Neuronal stem cell (in vitro differentiated cells): Measurements from ENCODE around the gene CAPZB.

ENCODE experiments used
- DNase-seq: peaks from one replicate; pipeline ENCODE4 v3.0.0-alpha.2; 2013; ENCODE audit warnings: low spot score
- H2AFZ ChIP-seq: one replicate; pipeline ENCODE4 v1.6.1; 2013; ENCODE audit warnings: mild to moderate bottlenecking, low read length, inconsistent platforms
- H2AK5ac ChIP-seq: 2 replicates; pipeline ENCODE4 v1.6.1; 2013; ENCODE audit warnings: low read depth, mild to moderate bottlenecking, inconsistent platforms, low read length, moderate library complexity, mixed read lengths
- H2BK120ac ChIP-seq: 2 replicates; pipeline ENCODE4 v1.6.1; 2013; ENCODE audit warnings: low read depth, mild to moderate bottlenecking, inconsistent platforms, low read length, moderate library complexity, mixed read lengths
- H2BK12ac ChIP-seq: one replicate; pipeline ENCODE4 v1.6.1; 2013; ENCODE audit warnings: low read length, inconsistent platforms
- H2BK15ac ChIP-seq: 2 replicates; pipeline ENCODE4 v1.6.1; 2013; ENCODE audit warnings: mild to moderate bottlenecking, low read length, inconsistent platforms, mixed read lengths
- H2BK5ac ChIP-seq: one replicate; pipeline ENCODE4 v1.6.1; 2013; ENCODE audit warnings: inconsistent platforms, mild to moderate bottlenecking, low read length, moderate library complexity
- H3K14ac ChIP-seq: one replicate; pipeline ENCODE4 v1.6.1; 2013; ENCODE audit warnings: low read length, inconsistent platforms
- H3K18ac ChIP-seq: 2 replicates; pipeline ENCODE4 v1.6.1; 2013; ENCODE audit warnings: low read length, inconsistent platforms
- H3K23ac ChIP-seq: 2 replicates; pipeline ENCODE4 v1.6.1; 2013; ENCODE audit warnings: low read depth, mild to moderate bottlenecking, mixed read lengths, low read length, inconsistent platforms; ENCODE audit not compliant: poor library complexity
- H3K27ac ChIP-seq: replicated peaks from 3 replicates; pipeline ENCODE4 v1.5.1; 2013; ENCODE audit warnings: low read length, inconsistent platforms
- H3K27me3 ChIP-seq, 3 experiments: 2 replicates each; pipeline ENCODE4 v1.6.1; 2013; ENCODE audit warnings: low read length in 3 of 3, mild to moderate bottlenecking in 2 of 3, inconsistent platforms in 1 of 3, low read depth in 1 of 3, mixed read lengths in 1 of 3, moderate library complexity in 1 of 3; ENCODE audit not compliant: control insufficient read depth in 3 of 3, insufficient read depth in 3 of 3
- H3K36me3 ChIP-seq, 2 donors: replicated peaks in 1 of 2; 2 replicates each; pipeline ENCODE4 v1.6.1; 2013; ENCODE audit warnings: low read length in 2 of 2; ENCODE audit not compliant: control insufficient read depth in 2 of 2, insufficient read depth in 2 of 2
- H3K4ac ChIP-seq: 2 replicates; pipeline ENCODE4 v1.6.1; 2013; ENCODE audit warnings: inconsistent platforms, mild to moderate bottlenecking, low read length, moderate library complexity
- H3K4me1 ChIP-seq, 2 donors: 1 replicate in 1 of 2; 2 replicates in 1 of 2; pipeline ENCODE4 v1.6.1; 2013; ENCODE audit warnings: low read length in 2 of 2, low read depth in 1 of 2; ENCODE audit not compliant: control insufficient read depth in 2 of 2, insufficient read depth in 1 of 2
- H3K4me2 ChIP-seq: one replicate; pipeline ENCODE4 v1.6.1; 2013; ENCODE audit warnings: mild to moderate bottlenecking, low read length, inconsistent platforms; ENCODE audit not compliant: insufficient read depth, poor library complexity, severe bottlenecking
- H3K4me3 ChIP-seq, 2 donors: 2 replicates each; pipeline ENCODE4 v1.5.1; 2013; ENCODE audit warnings: low read length in 2 of 2, mild to moderate bottlenecking in 2 of 2, inconsistent platforms in 1 of 2, moderate library complexity in 1 of 2
- H3K79me1 ChIP-seq: one replicate; pipeline ENCODE4 v1.6.1; 2013; ENCODE audit warnings: low read depth, mild to moderate bottlenecking, inconsistent platforms, low read length, moderate library complexity
- H3K9ac ChIP-seq: one replicate; pipeline ENCODE4 v1.6.1; 2013; ENCODE audit warnings: mild to moderate bottlenecking, low read depth, low read length, inconsistent platforms; ENCODE audit not compliant: poor library complexity
- H3K9me3 ChIP-seq, 2 donors: replicated peaks in 1 of 2; 2 replicates each; pipeline versions ENCODE3 to v1.6.1; 2013; ENCODE audit warnings: low read length in 2 of 2, mild to moderate bottlenecking in 2 of 2, inconsistent platforms in 1 of 2, low read depth in 1 of 2, mixed read lengths in 1 of 2, moderate library complexity in 1 of 2; ENCODE audit not compliant: control insufficient read depth in 2 of 2, insufficient read depth in 1 of 2
- H4K8ac ChIP-seq: one replicate; pipeline ENCODE4 v1.6.1; 2013; ENCODE audit warnings: low read depth, mild to moderate bottlenecking, inconsistent platforms, low read length, moderate library complexity
- H4K91ac ChIP-seq: one replicate; pipeline ENCODE4 v1.6.1; 2013; ENCODE audit warnings: low read length, low read depth, mild to moderate bottlenecking, inconsistent platforms; ENCODE audit not compliant: poor library complexity
- WGBS, 2 donors: extraction: QIAGEN DNeasy Blood & Tissue Kit; methylation state at CpG; one replicate each; pipeline ENCODE4 v1.1.7; 2013; ENCODE audit warnings: missing lambda C conversion rate in 2 of 2, mixed read lengths in 1 of 2; ENCODE audit not compliant: insufficient read length in 2 of 2, insufficient replicate concordance in 1 of 2; ENCODE audit errors: extremely low coverage in 2 of 2; 5-methylcytosine and 5-hydroxymethylcytosine counted together

Gene CAPZB

GRCh38 chr1:19367584-19368041 is 117.7 kb downstream of the CAPZB start:
- Histone ChIP-seq H3K23ac (no peak overlapping the region), H3K4me1 (peaks cover 0 to 10% of the 10 kb centered on the region in 2 donors), H3K14ac (peak overlapping the region; percentile 11), H2BK120ac (no peak overlapping the region), H3K4me3 (no peak overlapping the region), H3K27ac (no peak overlapping the region), H2BK12ac (no peak overlapping the region), H3K4ac (no peak overlapping the region), H3K9me3 (no peaks in the 10 kb centered on the region), H2AK5ac (no peak overlapping the region), H4K91ac (no peak overlapping the region), H3K4me2 (no peak overlapping the region), H3K27me3 (no peaks in the 10 kb centered on the region), H2BK5ac (no peak overlapping the region), H3K79me1 (peaks cover 9% of the 10 kb centered on the region), H3K18ac (no peak overlapping the region), H3K9ac (no peak overlapping the region), H4K8ac (no peak overlapping the region), H2BK15ac (no peak overlapping the region), H3K36me3 (peaks cover 0 to 20% of the 10 kb centered on the region in 2 donors), H2AFZ (no peak overlapping the region)
- WGBS, 2 donors = no CpG with 5 or more reads among the region's 13 CpGs
- no peak for DNase-seq

GRCh38 chr1:19366599-19367536 is 118.5 kb downstream of the CAPZB start:
- H3K36me3 ChIP-seq = peaks cover 0 to 12% of the 10 kb centered on the region in 2 donors
- H3K4ac ChIP-seq = no peak overlapping the region
- no peak overlapping the region for H2BK5ac ChIP-seq
- no peak overlapping the region for H2BK120ac ChIP-seq
- H3K4me1 ChIP-seq = peaks cover 0 to 10% of the 10 kb centered on the region in 2 donors
- H3K79me1 ChIP-seq = peaks cover 9% of the 10 kb centered on the region
- no peak overlapping the region for H2BK12ac ChIP-seq
- no peak overlapping the region for H4K8ac ChIP-seq
- no peak overlapping the region for H3K23ac ChIP-seq
- no peak overlapping the region for H3K4me2 ChIP-seq
- no peak overlapping the region for H3K9ac ChIP-seq
- DNase-seq = no peak
- no peak overlapping the region for H2BK15ac ChIP-seq
- WGBS, 2 donors = no CpG with 5 or more reads among the region's 18 CpGs
- no peak overlapping the region for H2AK5ac ChIP-seq
- H3K27me3 ChIP-seq = no peaks in the 10 kb centered on the region
- H3K4me3 ChIP-seq = no peak overlapping the region
- H3K18ac ChIP-seq = no peak overlapping the region
- H2AFZ ChIP-seq = no peak overlapping the region
- H3K9me3 ChIP-seq = no peaks in the 10 kb centered on the region
- H4K91ac ChIP-seq = no peak overlapping the region
- H3K27ac ChIP-seq = no peak overlapping the region
- H3K14ac ChIP-seq = peak overlapping the region; percentile 11

- no peak overlapping the region for H3K4me2 ChIP-seq
- no CpG with 5 or more reads among the region's 10 CpGs for WGBS, 2 donors
- H2AFZ ChIP-seq = no peak overlapping the region
- H3K4me1 ChIP-seq = peaks cover 0 to 13% of the 10 kb centered on the region in 2 donors
- no peak overlapping the region for H2BK15ac ChIP-seq
- no peak overlapping the region for H3K27ac ChIP-seq
- DNase-seq = no peak
- H3K4ac ChIP-seq = no peak overlapping the region
- no peak overlapping the region for H3K9ac ChIP-seq
- no peaks in the 10 kb centered on the region for H3K27me3 ChIP-seq
- H2BK5ac ChIP-seq = no peak overlapping the region
- no peak overlapping the region for H4K8ac ChIP-seq
- H3K18ac ChIP-seq = no peak overlapping the region
- no peak overlapping the region for H3K14ac ChIP-seq
- no peak overlapping the region for H3K4me3 ChIP-seq
- H2BK12ac ChIP-seq = no peak overlapping the region
- H3K9me3 ChIP-seq = no peaks in the 10 kb centered on the region
- H3K23ac ChIP-seq = no peak overlapping the region
- H2AK5ac ChIP-seq = no peak overlapping the region
- no peak overlapping the region for H4K91ac ChIP-seq
- H3K36me3 ChIP-seq = peaks cover 0 to 5% of the 10 kb centered on the region in 2 donors
- no peak overlapping the region for H2BK120ac ChIP-seq
- H3K79me1 ChIP-seq = peaks cover 6% of the 10 kb centered on the region
These were observed 119.6 kb downstream of the CAPZB start for GRCh38 chr1:19365721-19366120.

- Histone ChIP-seq H3K23ac (no peak overlapping the region), H2BK15ac (no peak overlapping the region), H3K4me1 (peaks cover 0 to 11% of the 10 kb centered on the region in 2 donors), H3K4me2 (no peak overlapping the region), H3K27me3 (no peaks in the 10 kb centered on the region), H3K14ac (no peak overlapping the region), H2BK12ac (no peak overlapping the region), H3K27ac (no peak overlapping the region), H3K18ac (no peak overlapping the region), H4K91ac (no peak overlapping the region), H3K9ac (no peak overlapping the region), H3K4ac (no peak overlapping the region), H2BK5ac (no peak overlapping the region), H4K8ac (no peak overlapping the region), H2AK5ac (no peak overlapping the region), H3K9me3 (no peaks in the 10 kb centered on the region), H3K36me3 (peaks cover 0 to 15% of the 10 kb centered on the region in 2 donors), H3K79me1 (peaks cover 8% of the 10 kb centered on the region), H3K4me3 (no peak overlapping the region), H2AFZ (no peak overlapping the region), H2BK120ac (no peak overlapping the region)
- no CpG with 5 or more reads among the region's 8 CpGs for WGBS, 2 donors
- DNase-seq = no peak
These were observed 121.7 kb downstream of the CAPZB start for GRCh38 chr1:19363536-19364152.
